DOHH2 (cell line): ENCODE measurements around the gene RAI1.

Source experiments
- EZH2phosphoT487 ChIP-seq: fragments of 200-600 bp; sonication (generic); IDR thresholded peaks from 2 replicates; pipeline ENCODE4 v1.6.1; 2017; ENCODE audit warnings: borderline replicate concordance, mild to moderate bottlenecking, antibody characterized with exemption, low read length, moderate library complexity, mixed read lengths
- TF ChIP-seq, protein P1 (sequence below): fragments of 200-600 bp; sonication (generic); IDR thresholded peaks from one replicate; pipeline ENCODE4 v1.5.1; 2014; ENCODE audit warnings: antibody characterized with exemption, mild to moderate bottlenecking, low read depth, low read length; ENCODE audit not compliant: poor library complexity, severe bottlenecking

DNA sequence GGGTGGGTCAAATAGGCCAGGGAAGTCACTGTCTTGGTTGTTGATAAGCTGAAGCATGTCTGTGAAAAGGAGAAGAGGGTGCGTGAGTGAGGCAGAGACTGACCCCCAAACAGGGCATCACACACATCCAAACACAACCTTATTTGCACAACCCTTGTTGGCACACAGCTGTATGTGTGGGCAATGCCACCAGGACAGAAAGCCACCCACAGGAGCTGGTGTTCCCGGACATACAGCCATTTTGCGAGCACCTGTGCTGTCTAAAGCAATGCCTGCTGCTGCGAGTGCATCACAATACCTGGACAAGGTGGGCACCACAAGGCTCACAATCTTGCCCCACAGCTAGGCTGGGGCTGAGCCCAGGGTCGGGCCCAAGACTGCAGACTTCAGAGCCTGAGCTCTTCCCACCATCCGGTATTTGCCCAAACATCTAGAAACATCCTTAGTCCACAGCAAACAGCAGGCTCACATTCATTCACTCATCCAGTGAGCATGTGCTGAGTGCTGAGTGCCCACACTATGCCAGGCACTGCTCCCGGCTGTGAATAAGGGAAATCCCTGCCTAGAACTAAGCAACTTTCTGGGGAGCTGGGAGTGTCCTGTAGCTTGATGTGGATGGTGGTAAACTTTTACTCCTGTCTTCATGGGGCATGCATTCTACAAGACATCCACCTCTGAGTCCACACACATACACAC is 139.4 kb downstream of the RAI1 start:
- TF ChIP-seq, protein P1, sequence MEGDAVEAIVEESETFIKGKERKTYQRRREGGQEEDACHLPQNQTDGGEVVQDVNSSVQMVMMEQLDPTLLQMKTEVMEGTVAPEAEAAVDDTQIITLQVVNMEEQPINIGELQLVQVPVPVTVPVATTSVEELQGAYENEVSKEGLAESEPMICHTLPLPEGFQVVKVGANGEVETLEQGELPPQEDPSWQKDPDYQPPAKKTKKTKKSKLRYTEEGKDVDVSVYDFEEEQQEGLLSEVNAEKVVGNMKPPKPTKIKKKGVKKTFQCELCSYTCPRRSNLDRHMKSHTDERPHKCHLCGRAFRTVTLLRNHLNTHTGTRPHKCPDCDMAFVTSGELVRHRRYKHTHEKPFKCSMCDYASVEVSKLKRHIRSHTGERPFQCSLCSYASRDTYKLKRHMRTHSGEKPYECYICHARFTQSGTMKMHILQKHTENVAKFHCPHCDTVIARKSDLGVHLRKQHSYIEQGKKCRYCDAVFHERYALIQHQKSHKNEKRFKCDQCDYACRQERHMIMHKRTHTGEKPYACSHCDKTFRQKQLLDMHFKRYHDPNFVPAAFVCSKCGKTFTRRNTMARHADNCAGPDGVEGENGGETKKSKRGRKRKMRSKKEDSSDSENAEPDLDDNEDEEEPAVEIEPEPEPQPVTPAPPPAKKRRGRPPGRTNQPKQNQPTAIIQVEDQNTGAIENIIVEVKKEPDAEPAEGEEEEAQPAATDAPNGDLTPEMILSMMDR = no peak
- TF ChIP-seq EZH2phosphoT487 = no peak
